ENCODE results near the gene SLC7A9.

- TF ChIP-seq REST (IDR thresholded peaks at IDR 0.05; ENCODE audit: low read depth, low read length) (no peak), ZNF24 (IDR thresholded peaks at IDR 0.05) (no peak), POLR2A (IDR thresholded peaks at IDR 0.05; ENCODE audit: low read depth, low read length) (no peak), FOXM1 (IDR thresholded peaks at IDR 0.05; ENCODE audit: low read depth, low read length) (no peak), MTA2 (IDR thresholded peaks at IDR 0.05; ENCODE audit: low read depth) (no peak), MXI1 (IDR thresholded peaks at IDR 0.05; ENCODE audit: low read depth, low read length) (no peak), ZBED1 (IDR thresholded peaks at IDR 0.05; ENCODE audit: borderline replicate concordance) (no peak)
- TF ChIP-seq, protein P1, sequence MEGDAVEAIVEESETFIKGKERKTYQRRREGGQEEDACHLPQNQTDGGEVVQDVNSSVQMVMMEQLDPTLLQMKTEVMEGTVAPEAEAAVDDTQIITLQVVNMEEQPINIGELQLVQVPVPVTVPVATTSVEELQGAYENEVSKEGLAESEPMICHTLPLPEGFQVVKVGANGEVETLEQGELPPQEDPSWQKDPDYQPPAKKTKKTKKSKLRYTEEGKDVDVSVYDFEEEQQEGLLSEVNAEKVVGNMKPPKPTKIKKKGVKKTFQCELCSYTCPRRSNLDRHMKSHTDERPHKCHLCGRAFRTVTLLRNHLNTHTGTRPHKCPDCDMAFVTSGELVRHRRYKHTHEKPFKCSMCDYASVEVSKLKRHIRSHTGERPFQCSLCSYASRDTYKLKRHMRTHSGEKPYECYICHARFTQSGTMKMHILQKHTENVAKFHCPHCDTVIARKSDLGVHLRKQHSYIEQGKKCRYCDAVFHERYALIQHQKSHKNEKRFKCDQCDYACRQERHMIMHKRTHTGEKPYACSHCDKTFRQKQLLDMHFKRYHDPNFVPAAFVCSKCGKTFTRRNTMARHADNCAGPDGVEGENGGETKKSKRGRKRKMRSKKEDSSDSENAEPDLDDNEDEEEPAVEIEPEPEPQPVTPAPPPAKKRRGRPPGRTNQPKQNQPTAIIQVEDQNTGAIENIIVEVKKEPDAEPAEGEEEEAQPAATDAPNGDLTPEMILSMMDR (IDR thresholded peaks at IDR 0.05 in 2 of 3, conservative IDR thresholded peaks at IDR 0.05 in 1 of 3; ENCODE audit: control insufficient read depth in 2 of 3, extremely low read depth in 1 of 3, insufficient read depth in 1 of 3, low read depth in 3 of 3, low read length in 3 of 3) = no peak
- TF ChIP-seq, protein P2, sequence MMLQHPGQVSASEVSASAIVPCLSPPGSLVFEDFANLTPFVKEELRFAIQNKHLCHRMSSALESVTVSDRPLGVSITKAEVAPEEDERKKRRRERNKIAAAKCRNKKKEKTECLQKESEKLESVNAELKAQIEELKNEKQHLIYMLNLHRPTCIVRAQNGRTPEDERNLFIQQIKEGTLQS (IDR thresholded peaks at IDR 0.05; ENCODE audit: borderline replicate concordance, extremely low read depth, low read depth, low read length) = no peak
These were observed 88.3 kb downstream of the SLC7A9 start for GRCh38 chr19:32781280-32781679.
